Left renal cortex interstitium (tissue), 4 donors: ENCODE results near the gene HSD11B1L. TPM values are rescaled to one million over a fixed set of nuclear protein-coding genes. Genes with fewer than 3 reads are reported as not detected.
"Not testable (repeated sequence)": the region's sequence is repeated elsewhere in the genome, so short reads cannot be mapped to it uniquely, and the experiment has no call there.

ENCODE experiments used
- DNase-seq, 4 donors: peaks; one replicate each; pipeline ENCODE4 v3.0.0-alpha.2; 2013; ENCODE audit warnings: low read depth in 4 of 4, low spot score in 2 of 4, missing footprints in 1 of 4
- polyA plus RNA-seq, 4 donors: library from polyadenylated mRNA; unstranded; fragments of 120-200 nt; gene quantifications; one replicate each; pipeline ENCODE4 v1.2.1, GENCODE V29; 2013; ENCODE audit not compliant: insufficient read length in 4 of 4

Gene HSD11B1L
- polyA plus RNA-seq, 4 donors, result 7.9 to 16.9 (median 13.0) TPM

DNA sequence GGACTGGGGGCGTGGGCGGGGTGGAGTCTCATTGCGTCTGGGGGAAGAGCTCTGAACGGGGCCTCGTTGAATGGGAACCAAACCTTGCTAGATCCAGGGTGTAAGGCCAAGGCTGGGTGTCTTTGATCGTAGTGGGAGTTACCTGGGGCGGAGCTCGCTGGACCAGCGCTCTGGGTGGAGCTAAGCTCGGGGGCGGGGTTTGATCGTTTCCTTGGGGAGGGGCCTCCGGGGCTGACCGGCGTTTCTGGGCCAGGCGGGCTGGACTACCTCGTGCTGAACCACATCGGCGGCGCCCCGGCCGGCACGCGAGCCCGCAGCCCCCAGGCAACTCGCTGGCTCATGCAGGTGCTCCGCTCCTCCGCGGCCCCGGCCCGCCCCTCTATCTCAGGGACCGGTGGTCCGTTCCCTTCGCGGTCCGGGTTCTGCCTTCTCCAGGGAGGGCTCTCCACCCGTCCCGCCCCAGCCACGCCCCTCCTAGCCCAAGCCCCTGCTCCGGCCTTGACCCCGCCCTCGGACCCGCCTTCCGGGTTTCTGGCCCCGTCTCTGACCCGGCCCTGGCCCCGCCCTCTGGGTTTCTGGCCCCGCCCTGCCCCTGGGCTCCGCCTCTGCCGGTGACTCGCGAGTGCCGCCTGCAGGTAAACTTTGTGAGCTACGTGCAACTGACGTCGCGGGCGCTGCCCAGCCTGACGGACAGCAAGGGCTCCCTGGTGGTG, 6.0 kb downstream of the HSD11B1L start:
- DNase-seq, result peak; percentile 64 to 84 (median 78)

DNA sequence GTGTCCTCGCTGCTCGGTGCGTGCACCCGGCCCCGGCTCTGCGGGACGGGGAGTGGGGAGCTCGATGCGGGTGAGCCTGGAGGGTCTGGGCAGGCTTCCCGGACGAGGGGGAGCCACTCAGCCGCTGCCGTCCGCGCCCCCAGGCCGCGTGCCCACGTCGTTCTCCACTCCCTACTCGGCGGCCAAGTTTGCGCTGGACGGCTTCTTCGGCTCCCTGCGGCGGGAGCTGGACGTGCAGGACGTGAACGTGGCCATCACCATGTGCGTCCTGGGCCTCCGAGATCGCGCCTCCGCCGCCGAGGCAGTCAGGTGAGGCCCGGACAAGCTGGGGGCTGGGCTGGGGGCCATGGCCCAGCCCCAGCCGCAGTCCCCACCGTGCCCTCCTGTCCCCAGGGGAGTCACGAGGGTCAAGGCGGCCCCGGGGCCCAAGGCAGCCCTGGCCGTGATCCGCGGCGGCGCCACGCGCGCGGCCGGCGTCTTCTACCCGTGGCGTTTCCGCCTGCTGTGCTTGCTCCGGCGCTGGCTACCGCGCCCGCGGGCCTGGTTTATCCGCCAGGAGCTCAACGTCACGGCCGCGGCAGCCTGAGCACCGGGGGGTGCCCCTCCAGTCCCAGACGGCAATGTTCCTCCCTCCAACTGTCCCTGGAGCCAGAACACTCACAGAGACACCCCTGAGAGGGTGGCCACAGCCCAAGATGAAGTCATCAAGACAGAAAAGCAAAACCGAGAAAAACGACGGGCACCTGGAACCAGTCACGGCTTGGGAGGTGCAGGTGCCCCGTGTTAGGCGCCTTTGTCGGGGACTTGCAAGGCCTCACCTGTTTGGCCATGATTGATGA, 6.8 kb downstream of the HSD11B1L start:
- no peak for DNase-seq

DNA sequence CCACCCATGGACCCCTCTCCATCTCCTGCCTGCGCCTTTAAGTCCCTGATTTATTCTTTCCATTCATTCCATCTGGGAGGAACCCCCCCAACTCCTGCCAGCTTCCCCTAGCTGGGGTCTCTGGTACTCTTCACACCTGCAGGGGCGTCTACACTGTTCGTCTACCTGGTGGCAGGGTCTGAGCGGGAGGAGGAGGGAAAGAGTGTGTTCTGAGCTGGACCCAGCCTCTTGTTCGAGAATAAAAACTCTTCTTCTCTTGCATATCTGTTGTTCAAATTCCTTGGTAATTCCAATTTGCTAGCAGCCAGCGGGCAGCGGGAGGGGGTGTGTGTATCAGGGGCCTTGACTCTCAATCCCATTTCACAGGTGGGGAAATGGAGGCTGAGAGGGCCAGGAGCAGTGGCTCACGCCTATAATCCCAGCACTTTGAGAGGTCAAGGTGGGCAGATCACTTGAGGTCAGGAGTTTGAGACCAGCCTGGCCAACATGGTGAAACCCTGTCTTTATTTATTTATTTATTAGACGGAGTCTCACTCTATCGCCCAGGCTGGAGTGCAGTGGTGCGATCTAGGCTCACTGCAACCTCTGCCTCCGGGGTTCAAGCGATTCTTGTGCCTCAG, 7.5 kb downstream of the HSD11B1L start:
- DNase-seq, result not testable (repeated sequence)

DNA sequence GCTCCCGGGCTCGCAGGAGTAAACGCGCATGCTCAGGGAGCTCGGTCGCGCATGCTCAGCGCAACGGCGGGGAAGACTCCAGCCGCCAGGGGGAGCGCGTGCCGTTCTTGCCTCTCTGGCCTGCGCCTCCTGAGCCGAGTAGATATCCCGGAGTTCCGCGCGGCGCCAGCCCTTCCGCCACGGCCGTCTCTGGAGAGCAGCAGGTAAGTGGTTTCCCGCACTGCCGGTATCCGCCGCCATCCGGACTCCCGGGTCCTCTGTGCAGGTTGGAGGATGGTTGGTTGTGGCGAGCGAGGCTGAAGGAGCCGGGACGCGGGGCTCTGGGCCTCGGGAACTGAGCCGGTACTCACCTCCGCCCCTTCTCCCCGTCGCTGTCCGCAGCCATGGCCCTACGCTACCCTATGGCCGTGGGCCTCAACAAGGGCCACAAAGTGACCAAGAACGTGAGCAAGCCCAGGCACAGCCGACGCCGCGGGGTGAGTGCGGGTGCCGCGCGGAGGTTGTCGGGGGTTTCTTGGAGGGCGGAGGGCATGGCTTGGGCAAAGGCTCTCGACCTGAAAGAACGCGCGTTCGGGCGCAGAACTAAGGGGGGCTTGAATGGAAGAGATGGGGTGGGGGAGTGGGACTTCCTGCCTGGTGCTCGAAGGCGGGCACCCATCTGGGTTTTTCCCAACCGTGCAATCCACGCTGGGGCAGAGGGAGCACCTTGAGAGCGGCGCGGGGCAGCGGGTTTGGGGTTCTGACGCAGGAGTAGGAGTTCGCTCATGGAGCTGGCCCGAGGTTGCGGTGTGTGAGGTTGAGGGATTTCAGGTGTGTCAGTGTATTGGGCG, 9.5 kb downstream of the HSD11B1L start, which contains the start of gene RPL36:
Gene RPL36, plus strand, starts transcription at position 171 of the 830 bp plus-strand sequence. Its CDS starts 213 bp downstream, at position 384.
- peak; percentile 91 to 94 (median 94) for DNase-seq

DNA sequence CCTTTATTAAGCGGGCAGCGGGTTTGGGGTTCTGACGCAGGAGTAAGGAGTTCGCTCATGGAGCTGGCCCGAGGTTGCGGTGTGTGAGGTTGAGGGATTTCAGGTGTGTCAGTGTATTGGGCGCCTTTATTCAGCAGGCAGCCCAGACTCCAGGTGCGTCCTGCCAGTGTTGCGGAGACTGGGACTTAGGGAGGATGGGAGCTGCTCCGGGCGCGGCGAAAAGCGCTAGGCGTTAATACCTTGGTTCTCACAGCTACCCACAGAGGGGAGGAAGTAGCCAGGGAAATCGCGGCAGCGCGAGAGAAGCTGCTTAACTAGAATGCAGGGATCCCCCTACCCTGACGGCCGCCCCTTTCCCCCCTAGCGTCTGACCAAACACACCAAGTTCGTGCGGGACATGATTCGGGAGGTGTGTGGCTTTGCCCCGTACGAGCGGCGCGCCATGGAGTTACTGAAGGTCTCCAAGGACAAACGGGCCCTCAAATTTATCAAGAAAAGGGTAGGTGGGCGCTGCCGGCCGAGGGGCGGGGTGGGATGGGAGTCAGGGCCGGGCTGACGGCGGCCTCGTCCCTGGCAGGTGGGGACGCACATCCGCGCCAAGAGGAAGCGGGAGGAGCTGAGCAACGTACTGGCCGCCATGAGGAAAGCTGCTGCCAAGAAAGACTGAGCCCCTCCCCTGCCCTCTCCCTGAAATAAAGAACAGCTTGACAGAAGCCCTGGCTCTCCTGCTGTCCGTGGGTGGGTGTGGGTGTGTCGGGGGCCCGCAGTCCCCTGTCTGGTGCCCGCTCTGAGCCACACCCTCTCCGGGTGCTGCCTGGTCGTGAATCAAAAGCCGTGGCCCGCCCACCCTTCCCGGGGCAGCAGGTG, 10.4 kb downstream of the HSD11B1L start:
- no peak for DNase-seq

DNA sequence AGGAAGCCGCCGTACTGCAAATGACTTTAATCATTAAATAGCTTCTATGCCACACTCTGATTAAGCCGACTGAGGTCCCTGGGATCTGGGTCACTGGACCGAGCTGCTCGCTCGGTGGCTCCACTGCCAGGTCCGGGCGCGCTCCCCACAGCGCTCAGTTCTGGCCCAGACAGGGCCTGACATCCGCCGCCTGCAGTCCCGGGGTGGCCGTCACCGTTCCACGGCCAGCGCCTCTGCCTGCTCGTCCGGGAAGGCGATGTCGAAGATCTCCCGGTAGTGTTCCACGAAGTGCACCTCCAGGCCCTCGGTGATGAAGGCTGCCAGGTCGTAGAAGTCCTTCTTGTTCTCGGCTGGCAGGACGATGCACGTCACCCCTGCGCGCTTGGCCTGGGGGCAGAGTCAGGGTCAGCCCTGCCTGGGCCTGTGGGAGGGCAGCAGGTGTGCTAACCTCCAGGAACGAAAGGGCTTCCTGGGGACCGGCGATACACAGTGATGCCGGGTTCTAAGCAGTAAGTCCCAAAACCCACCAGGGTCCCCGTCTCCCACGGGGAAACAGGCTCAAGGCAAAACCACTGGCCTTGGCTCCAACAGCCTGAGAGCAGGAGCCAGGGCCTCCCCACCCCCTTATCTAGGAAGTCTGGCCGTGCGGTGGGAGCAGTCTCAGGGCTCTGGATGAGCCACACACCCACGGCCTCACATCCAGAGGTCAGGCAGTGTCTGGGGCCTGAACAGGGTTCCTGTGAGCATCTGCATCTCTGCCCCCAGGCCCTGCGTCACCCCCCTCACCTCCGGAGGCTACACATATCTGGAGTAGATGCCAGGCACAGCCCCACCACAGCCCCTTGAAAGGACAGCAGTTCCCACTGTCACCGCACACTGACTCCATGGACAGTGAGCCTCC, 11.2 kb downstream of the HSD11B1L start:
- no peak for DNase-seq

DNA sequence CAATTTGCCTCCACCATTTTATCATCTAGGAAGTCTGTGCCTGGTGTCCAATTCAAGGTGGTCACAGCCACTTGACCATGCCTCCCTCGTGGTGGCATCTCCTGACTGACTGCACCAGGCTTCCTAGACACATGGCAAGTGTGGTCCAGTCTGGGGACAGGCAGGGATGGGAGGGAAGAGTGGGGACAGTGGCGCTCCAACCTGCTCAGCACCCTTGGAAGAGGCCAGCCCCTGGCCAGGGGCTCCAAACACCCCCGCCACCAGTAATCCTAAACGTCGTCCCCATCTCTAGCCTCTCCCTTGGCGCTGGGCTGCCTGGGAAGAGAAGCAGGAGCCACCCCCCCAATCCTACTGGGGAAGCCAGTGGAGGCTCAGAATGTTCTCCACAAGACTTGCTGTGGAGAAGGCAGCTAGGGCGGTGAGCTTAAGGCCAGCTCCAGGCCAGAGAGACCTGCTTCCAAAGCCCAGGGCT, 11.9 kb downstream of the HSD11B1L start:
- DNase-seq, result no peak

DNA sequence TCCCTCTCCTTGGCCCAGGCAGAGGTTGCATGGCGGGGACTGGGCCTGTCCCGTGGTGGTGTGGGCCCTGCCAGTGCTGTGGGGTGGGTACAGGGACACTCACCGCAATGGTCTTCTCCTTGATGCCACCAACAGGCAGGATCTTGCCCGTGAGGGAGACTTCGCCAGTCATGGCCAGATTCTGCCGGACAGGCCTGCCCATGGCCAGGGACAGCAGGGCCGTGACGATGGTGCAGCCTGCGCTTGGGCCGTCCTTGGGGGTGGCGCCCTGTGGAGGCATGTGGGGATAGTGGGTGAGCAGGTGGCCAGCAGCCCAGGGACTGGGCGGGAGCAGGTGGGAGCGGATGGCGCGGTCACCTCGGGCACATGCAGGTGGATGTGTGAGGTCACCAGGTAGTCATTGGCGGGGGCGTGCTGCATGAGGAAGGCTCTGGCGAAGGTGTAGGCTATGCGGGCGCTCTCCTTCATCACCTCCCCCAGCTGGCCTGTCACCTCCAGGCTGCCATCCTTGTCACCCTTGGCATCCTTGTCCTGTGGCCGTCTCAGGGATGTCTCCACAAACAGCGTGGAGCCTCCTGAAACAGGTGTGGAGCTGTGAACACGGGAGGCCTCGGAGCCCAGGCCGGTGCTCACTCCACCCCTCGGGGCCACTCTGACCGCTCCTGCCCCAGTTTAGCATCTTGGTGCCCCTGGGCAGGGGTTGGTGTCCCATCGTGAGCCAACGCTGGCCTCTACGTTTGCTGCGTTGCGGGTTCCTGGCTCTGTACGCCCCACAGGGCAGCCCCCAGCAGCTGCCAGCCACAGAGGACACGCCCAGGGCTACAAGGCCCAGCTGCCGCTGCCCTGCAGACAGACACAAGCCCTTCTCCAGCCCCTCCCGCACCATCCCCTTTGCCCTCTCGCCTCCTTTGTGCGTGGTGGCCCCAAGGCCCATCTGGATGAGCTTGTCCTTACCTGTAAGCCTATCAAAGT, 12.7 kb downstream of the HSD11B1L start:
- no peak for DNase-seq

DNA sequence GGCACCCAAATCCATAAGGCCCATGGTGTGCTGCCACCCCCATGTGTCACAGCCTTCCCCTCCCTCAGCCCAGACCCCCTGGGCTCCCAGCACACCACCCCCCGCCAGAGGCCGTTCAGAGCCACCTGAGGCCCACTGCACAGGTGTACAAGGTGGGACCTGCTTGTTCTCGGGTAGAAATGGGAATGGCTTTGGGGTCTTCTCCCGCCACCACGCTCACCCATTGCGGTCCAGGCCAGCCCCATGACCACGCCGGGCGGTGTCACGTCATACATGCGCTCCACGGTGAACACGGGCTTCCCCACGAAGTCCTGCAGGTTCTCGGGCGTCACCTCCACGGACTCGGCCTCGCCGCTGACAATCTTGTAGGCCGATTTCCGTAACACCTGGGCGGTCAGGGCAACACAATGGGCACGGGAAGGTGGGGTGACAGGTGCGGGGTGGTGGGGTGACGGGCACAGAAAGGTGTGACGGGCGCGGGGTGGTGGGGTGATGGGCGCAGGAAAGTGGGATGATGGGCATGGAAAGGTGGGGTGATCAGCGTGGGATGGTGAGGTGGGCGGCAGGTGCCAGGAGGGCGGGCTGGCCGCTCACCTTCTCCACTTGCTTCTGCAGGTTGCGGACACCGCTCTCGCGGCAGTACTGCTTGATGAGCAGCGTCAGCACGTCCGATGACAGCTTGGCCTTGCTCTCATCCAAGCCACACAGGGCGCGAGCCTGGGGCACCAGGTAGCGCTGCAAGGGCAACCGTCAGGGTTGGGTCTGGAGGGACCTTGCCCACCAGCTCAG, 13.5 kb downstream of the HSD11B1L start:
- DNase-seq, result no peak

DNA sequence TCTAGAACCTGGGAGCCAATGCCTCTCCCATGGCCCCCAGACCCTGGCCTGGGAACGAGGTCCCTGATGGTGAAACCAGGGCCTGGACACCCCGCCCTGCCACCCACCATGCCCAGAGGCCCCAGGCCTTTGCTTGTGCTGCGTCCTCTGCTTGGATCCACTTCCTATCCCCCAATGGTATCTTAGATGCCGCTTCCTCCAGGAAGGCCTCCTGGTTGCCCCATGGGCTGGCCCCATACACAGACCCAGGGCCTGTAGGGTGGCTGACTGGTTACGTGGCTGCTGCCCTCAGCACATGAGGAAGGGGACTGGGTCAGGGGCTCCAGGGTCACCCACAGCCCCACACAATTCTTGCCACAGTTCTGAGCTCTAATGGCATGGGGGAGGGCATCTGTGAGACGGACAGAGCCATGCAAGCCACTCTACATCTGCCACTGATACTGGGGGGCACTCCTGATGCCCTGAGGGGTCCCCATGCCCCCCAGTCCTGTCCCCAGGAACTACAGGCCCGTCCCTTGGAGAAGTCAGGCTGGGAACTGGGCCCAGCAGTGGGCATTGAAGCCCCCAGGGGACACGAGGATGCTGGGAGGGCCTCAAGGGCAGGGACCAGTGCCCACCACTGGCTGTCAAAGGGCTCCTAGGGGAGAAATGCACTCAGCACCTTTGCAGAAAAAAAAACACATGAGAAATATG, 14.3 kb downstream of the HSD11B1L start:
- DNase-seq, result no peak

DNA sequence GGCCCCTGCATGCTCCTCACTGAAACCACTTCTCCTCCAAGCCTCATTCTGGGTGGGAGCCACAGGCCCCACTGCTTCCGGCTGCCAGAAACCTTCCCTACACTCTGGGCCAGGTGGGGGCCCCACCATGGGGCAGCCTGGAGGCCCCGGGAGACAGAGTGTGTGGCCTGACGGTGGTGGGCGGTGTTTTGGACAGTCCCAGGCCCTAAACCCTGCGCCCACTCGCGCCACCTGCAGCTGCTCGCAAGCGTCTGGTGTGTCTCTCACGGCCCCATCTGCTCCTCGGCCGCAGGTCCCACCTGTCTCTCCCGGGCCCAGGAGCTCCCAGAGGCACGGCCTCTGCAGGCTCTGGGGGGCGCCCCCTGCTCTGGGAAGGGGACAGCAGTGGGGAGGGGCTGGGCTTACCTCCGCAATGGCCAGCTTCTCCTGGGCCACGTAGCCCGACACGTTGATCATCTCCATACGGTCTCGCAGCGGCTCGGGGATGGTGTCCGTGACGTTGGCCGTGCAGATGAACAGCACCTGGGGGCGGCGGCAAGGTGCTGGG, 14.9 kb downstream of the HSD11B1L start:
- DNase-seq, result no peak

DNA sequence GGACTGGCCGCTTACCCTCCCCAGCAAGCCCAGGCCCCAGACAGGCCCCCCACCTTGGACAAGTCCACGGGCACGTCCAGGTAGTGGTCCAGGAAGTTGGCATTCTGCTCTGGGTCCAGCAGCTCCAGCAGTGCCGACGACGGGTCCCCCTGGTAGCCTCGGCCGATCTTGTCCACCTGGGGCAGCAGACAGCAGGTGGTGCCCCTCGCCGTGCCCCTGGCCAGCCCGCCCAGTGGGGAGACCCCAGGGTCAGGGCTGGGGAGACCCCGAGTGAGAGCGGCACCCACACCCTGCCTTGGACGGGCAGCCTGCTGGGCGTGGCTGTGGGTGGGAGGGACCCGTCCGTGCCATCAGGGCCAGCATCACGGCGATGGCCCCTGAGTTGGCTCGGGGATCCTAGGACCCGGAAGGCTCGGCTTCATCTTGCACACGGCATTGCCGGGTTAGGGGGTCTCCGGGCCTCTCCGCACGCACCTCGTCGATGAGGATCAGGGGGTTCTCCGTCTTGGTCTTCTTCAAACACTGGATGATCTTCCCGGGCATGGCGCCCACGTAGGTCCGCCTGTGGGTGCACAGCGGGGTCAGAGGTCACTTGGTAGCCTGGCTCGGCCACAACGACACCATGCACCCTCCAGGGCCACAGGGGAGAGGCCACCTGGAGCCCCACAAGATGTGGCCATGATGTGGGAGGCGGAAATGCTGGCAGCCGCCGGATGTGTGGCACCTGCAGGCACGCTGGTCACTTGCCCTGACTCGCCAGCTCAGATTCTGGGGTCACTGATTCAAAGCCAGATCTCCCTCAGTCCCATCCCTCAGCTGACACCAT, 15.6 kb downstream of the HSD11B1L start:
- no peak for DNase-seq

DNA sequence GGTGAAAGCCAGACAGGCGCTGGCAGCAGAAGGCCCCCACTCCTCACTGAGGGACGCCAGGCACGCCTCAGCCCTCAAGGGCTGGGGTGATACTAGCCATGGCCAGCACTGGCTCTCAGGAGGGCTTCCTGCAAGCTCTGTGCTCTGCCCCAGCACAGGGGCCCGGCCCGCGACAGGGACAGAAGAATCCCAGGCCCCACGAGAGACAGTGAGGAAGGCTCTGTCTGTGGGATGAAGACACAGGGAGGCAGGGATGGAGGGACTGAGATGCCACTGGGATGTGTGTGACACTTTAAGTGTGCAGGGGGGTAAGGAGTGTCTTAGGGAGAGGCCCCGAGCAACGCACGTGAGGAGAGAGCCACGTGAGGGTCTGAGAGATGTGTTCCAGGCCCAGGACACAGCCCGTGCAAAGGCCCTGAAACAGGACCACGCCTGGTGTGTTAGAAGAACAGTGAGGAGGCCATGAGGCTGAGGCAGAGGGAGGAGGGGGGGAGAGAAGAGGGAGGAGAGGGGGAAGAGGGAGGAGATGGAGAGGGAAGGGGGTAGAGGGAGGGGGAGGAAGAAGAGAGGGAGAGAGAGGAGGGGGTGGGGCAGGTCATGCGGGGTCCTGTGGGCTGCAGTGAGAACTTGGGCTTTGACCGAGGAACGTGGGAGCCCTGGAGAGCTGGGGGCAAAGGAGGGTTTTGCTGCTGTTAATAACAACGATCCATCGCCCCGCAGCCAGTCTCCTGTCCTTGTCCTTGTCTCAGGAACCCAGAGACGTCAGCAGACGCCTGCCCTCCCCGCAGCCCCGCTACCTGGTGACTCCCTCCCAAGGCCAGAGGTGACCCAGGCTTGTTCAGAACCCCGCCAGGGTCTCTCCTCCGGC, 16.4 kb downstream of the HSD11B1L start:
- no peak for DNase-seq
